ENCODE data around the gene CHGA. TPM values are rescaled to one million over a fixed set of nuclear protein-coding genes. Genes with fewer than 3 reads are reported as not detected.

CHGA gene
- total and polyA plus RNA-seq, 7 donors: 0.04 to 0.87 (median 0.15) TPM; not detected in 3

- 47 to 54% (median 52%) methylated on average over 14 of the region's 14 CpGs for WGBS, 3 donors
- no peak for TF ChIP-seq CTCF (IDR thresholded peaks at IDR 0.05)
- no peak for ATAC-seq
Measured at GRCh38 chr14:92927349-92928257, 4.7 kb downstream of the CHGA start.

GRCh38 chr14:92928258-92928629, 5.3 kb downstream of the CHGA start:
- intact Hi-C loops (cut with DNase I): no loop called here
- DNase-seq: no peak
- no peaks in the 10 kb centered on the region for H3K4me1 ChIP-seq
- ATAC-seq: no peak
- TF ChIP-seq CTCF (IDR thresholded peaks at IDR 0.05): no peak
- H3K27ac ChIP-seq: no peak overlapping the region
- H3K27me3 ChIP-seq (ENCODE audit: insufficient read depth in 3 of 3, low read length in 2 of 3): peaks cover 0 to 6% (median under 1%) of the 10 kb centered on the region in 3 donors
- H3K36me3 ChIP-seq (ENCODE audit: insufficient read depth in 1 of 2, low read depth in 1 of 2): no peaks in the 10 kb centered on the region
- no peak overlapping the region for H3K4me3 ChIP-seq
- 57 to 71% (median 60%) methylated on average over 3 of the region's 3 CpGs for WGBS, 3 donors
- no peaks in the 10 kb centered on the region for H3K9me3 ChIP-seq

More at GRCh38 chr14:92927349-92928257, 4.7 kb downstream of the CHGA start:
- no peak for DNase-seq
- Histone ChIP-seq H3K4me1 (no peaks in the 10 kb centered on the region), H3K27ac (no peak overlapping the region), H3K27me3 (ENCODE audit: insufficient read depth in 3 of 3, low read length in 2 of 3) (peaks cover 0 to 7% (median 6%) of the 10 kb centered on the region in 3 donors), H3K9me3 (no peaks in the 10 kb centered on the region), H3K4me3 (no peak overlapping the region), H3K36me3 (ENCODE audit: insufficient read depth in 1 of 2, low read depth in 1 of 2) (no peaks in the 10 kb centered on the region)
- intact Hi-C loops (cut with DNase I): no loop called here

DNA sequence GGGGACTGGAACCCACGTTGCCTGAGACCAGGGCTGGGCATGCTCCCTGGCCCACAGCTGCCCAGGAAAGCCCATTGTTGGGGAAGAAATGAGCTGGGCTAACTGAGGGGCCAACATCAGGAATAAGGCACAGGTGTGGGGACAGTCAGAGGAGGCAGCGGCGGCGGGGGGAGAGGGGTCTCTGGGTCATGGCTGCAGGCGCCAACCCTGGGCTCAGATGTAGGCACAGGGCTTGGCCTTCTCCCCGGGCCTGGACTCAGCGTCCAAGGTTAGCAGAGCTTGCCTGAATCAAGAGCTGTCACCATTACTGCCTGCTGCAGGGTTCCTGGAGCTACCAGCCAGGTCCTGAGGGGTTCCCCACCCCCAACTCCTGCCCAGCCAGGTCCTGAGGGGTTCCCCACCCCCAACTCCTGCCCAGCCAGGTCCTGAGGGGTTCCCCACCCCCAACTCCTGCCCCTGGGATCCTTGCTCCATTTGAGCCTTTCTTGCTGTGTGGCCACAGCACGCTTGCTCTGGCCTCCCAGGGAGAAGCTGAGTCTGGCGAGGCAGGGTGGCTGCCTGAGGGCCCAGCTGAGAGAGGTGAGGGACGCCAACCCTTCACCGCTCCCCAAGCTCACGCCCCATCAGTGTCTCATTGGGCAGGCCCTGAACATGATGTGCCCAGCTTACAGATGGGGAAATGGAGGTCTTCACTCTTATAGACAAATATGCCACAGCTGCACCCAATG, 6.2 kb downstream of the CHGA start:
- 76 to 79% (median 76%) methylated on average over 11 to 12 of the region's 12 CpGs for WGBS, 3 donors

More for the DNA sequence above, 6.2 kb downstream of the CHGA start:
- no peak for TF ChIP-seq CTCF (IDR thresholded peaks at IDR 0.05)
- Histone ChIP-seq H3K4me3 (no peak overlapping the region), H3K9me3 (no peaks in the 10 kb centered on the region), H3K4me1 (no peaks in the 10 kb centered on the region), H3K27ac (no peak overlapping the region), H3K27me3 (ENCODE audit: insufficient read depth in 3 of 3, low read length in 2 of 3) (no peaks in the 10 kb centered on the region), H3K36me3 (ENCODE audit: insufficient read depth in 1 of 2, low read depth in 1 of 2) (no peaks in the 10 kb centered on the region)
- intact Hi-C loops (cut with DNase I): no loop called here
- ATAC-seq (no peak), DNase-seq (no peak)
